GM18519 (cell line): ENCODE measurements around the gene CAMK1D.
"Not testable (repeated sequence)": the region's sequence is repeated elsewhere in the genome, so short reads cannot be mapped to it uniquely, and the experiment has no call there.

Experiments
- ATAC-seq: cut with Tn5 transposase; IDR thresholded peaks from one replicate; pipeline ENCODE4 v1.9.1; 2021; ENCODE audit warnings: mild to moderate bottlenecking, moderate library complexity; ENCODE audit not compliant: unreplicated experiment, low FRiP score

The CAMK1D gene

GRCh38 chr10:12420530-12421120 lies 71.3 kb downstream of the CAMK1D start:
- no peak for ATAC-seq

GRCh38 chr10:12422189-12422588 lies 72.8 kb downstream of the CAMK1D start:
- ATAC-seq = no peak

GRCh38 chr10:12423896-12424295 lies 74.5 kb downstream of the CAMK1D start:
- no peak for ATAC-seq

GRCh38 chr10:12427276-12427675 lies 77.9 kb downstream of the CAMK1D start:
- ATAC-seq = no peak

GRCh38 chr10:12428447-12429135 lies 79.2 kb downstream of the CAMK1D start:
- ATAC-seq = no peak

GRCh38 chr10:12430406-12430982 lies 81.1 kb downstream of the CAMK1D start:
- ATAC-seq = no peak

- no peak for ATAC-seq
Observed at GRCh38 chr10:12431151-12432101, 82.1 kb downstream of the CAMK1D start.

GRCh38 chr10:12432402-12433189 lies 83.2 kb downstream of the CAMK1D start:
- ATAC-seq = no peak

GRCh38 chr10:12434277-12434676 lies 84.9 kb downstream of the CAMK1D start:
- no peak for ATAC-seq

- not testable (repeated sequence) for ATAC-seq
Observed at GRCh38 chr10:12434677-12435076, 85.3 kb downstream of the CAMK1D start.

- no peak for ATAC-seq
Observed at GRCh38 chr10:12435348-12435747, 86.0 kb downstream of the CAMK1D start.

- no peak for ATAC-seq
Observed at GRCh38 chr10:12438919-12439692, 89.8 kb downstream of the CAMK1D start.

GRCh38 chr10:12439767-12440166 lies 90.4 kb downstream of the CAMK1D start:
- not testable (repeated sequence) for ATAC-seq

GRCh38 chr10:12443026-12443425 lies 93.7 kb downstream of the CAMK1D start:
- no peak for ATAC-seq

GRCh38 chr10:12444981-12445700 lies 95.8 kb downstream of the CAMK1D start:
- no peak for ATAC-seq

- no peak for ATAC-seq
Observed at GRCh38 chr10:12445701-12446334, 96.5 kb downstream of the CAMK1D start.

- ATAC-seq = no peak
Observed at GRCh38 chr10:12448340-12448728, 99.0 kb downstream of the CAMK1D start.

GRCh38 chr10:12448729-12449391 lies 99.5 kb downstream of the CAMK1D start:
- ATAC-seq = peak; percentile 62
